ENCODE data around the gene OR4M1. TPM values are rescaled to one million over a fixed set of nuclear protein-coding genes. Genes with fewer than 3 reads are reported as not detected.
"Not testable (repeated sequence)": the region's sequence is repeated elsewhere in the genome, so short reads cannot be mapped to it uniquely, and the experiment has no call there.

OR4M1 gene
- total and polyA plus RNA-seq, 5 donors: not detected

GRCh38 chr14:19787318-19787717 lies 14.0 kb downstream of the OR4M1 start:
- H3K9me3 ChIP-seq (ENCODE audit: control insufficient read depth, low read length); H3K4me3 ChIP-seq (ENCODE audit: low read length); ATAC-seq; H3K4me1 ChIP-seq (ENCODE audit: control insufficient read depth, insufficient read depth, low read length); DNase-seq; intact Hi-C loops (cut with DNase I); H3K27me3 ChIP-seq (ENCODE audit: control insufficient read depth, insufficient read depth); H3K27ac ChIP-seq (ENCODE audit: low read length): not testable (repeated sequence)
- 74% methylated on average over 6 of the region's 6 CpGs for WGBS

GRCh38 chr14:19788150-19788549 lies 14.8 kb downstream of the OR4M1 start:
- H3K9me3 ChIP-seq (ENCODE audit: control insufficient read depth, low read length); H3K27me3 ChIP-seq (ENCODE audit: control insufficient read depth, insufficient read depth); H3K4me3 ChIP-seq (ENCODE audit: low read length); H3K4me1 ChIP-seq (ENCODE audit: control insufficient read depth, insufficient read depth, low read length); H3K27ac ChIP-seq (ENCODE audit: low read length); DNase-seq; ATAC-seq; intact Hi-C loops (cut with DNase I): not testable (repeated sequence)
- WGBS: 66% methylated on average over 7 of the region's 7 CpGs

GRCh38 chr14:19796520-19797108 lies 23.3 kb downstream of the OR4M1 start:
- H3K27me3 ChIP-seq (ENCODE audit: control insufficient read depth, insufficient read depth); ATAC-seq: not testable (repeated sequence)
- 64% methylated on average over 10 of the region's 10 CpGs for WGBS

GRCh38 chr14:19799880-19800279 lies 26.6 kb downstream of the OR4M1 start:
- H3K4me1 ChIP-seq (ENCODE audit: control insufficient read depth, insufficient read depth, low read length): no peaks in the 10 kb centered on the region
- 82% methylated on average over 5 of the region's 5 CpGs for WGBS
- DNase-seq (peak in 1 of 3 donors; percentile 26), ATAC-seq (peak; percentile 29 to 46)
- H3K27ac ChIP-seq (ENCODE audit: low read length): no peak overlapping the region
- no peak overlapping the region for H3K4me3 ChIP-seq (ENCODE audit: low read length)
- intact Hi-C loops (cut with DNase I): no loop called here
- no peaks in the 10 kb centered on the region for H3K27me3 ChIP-seq (ENCODE audit: control insufficient read depth, insufficient read depth)
- H3K9me3 ChIP-seq (ENCODE audit: control insufficient read depth, low read length): no peaks in the 10 kb centered on the region

More at GRCh38 chr14:19796520-19797108, 23.3 kb downstream of the OR4M1 start:
- DNase-seq; intact Hi-C loops (cut with DNase I); H3K27ac ChIP-seq (ENCODE audit: low read length); H3K9me3 ChIP-seq (ENCODE audit: control insufficient read depth, low read length); H3K4me3 ChIP-seq (ENCODE audit: low read length); H3K4me1 ChIP-seq (ENCODE audit: control insufficient read depth, insufficient read depth, low read length): not testable (repeated sequence)

GRCh38 chr14:19800282-19801117 lies 27.2 kb downstream of the OR4M1 start:
- Histone ChIP-seq H3K27ac (ENCODE audit: low read length) (no peak overlapping the region), H3K4me3 (ENCODE audit: low read length) (no peak overlapping the region), H3K27me3 (ENCODE audit: control insufficient read depth, insufficient read depth) (no peaks in the 10 kb centered on the region), H3K4me1 (ENCODE audit: control insufficient read depth, insufficient read depth, low read length) (no peaks in the 10 kb centered on the region), H3K9me3 (ENCODE audit: control insufficient read depth, low read length) (no peaks in the 10 kb centered on the region)
- intact Hi-C loops (cut with DNase I): no loop called here
- DNase-seq (peak in 1 of 3 donors; percentile 20), ATAC-seq (peak; percentile 25 to 34)
- 80% methylated on average over 17 of the region's 17 CpGs for WGBS

GRCh38 chr14:19801118-19801464 lies 27.8 kb downstream of the OR4M1 start:
- 76% methylated on average over 13 of the region's 13 CpGs for WGBS
- peak in 1 of 2 donors; percentile 42 for ATAC-seq
- intact Hi-C loops (cut with DNase I): no loop called here
- Histone ChIP-seq H3K4me1 (ENCODE audit: control insufficient read depth, insufficient read depth, low read length) (no peaks in the 10 kb centered on the region), H3K9me3 (ENCODE audit: control insufficient read depth, low read length) (no peaks in the 10 kb centered on the region), H3K27ac (ENCODE audit: low read length) (no peak overlapping the region), H3K27me3 (ENCODE audit: control insufficient read depth, insufficient read depth) (no peaks in the 10 kb centered on the region), H3K4me3 (ENCODE audit: low read length) (no peak overlapping the region)
- no peak for DNase-seq

GRCh38 chr14:19803470-19803869 lies 30.2 kb downstream of the OR4M1 start, which contains the start of gene OR4N2:
TSS of gene OR4N2 (plus strand) at chr14:19803770. CDS start at chr14:19827449, 23,679 bp downstream.
- WGBS: 67% methylated on average over 1 of the region's 1 CpG
- H3K27ac ChIP-seq (ENCODE audit: low read length); H3K4me1 ChIP-seq (ENCODE audit: control insufficient read depth, insufficient read depth, low read length); ATAC-seq; H3K9me3 ChIP-seq (ENCODE audit: control insufficient read depth, low read length); DNase-seq; intact Hi-C loops (cut with DNase I); H3K4me3 ChIP-seq (ENCODE audit: low read length); H3K27me3 ChIP-seq (ENCODE audit: control insufficient read depth, insufficient read depth): not testable (repeated sequence)

GRCh38 chr14:19813171-19813920 lies 40.0 kb downstream of the OR4M1 start:
- DNase-seq; H3K27ac ChIP-seq (ENCODE audit: low read length); ATAC-seq; H3K4me1 ChIP-seq (ENCODE audit: control insufficient read depth, insufficient read depth, low read length); intact Hi-C loops (cut with DNase I); H3K9me3 ChIP-seq (ENCODE audit: control insufficient read depth, low read length); H3K27me3 ChIP-seq (ENCODE audit: control insufficient read depth, insufficient read depth); H3K4me3 ChIP-seq (ENCODE audit: low read length): not testable (repeated sequence)
- 54% methylated on average over 4 of the region's 4 CpGs for WGBS

- ATAC-seq; intact Hi-C loops (cut with DNase I); H3K9me3 ChIP-seq (ENCODE audit: control insufficient read depth, low read length); H3K27ac ChIP-seq (ENCODE audit: low read length); H3K4me3 ChIP-seq (ENCODE audit: low read length); H3K4me1 ChIP-seq (ENCODE audit: control insufficient read depth, insufficient read depth, low read length); H3K27me3 ChIP-seq (ENCODE audit: control insufficient read depth, insufficient read depth); DNase-seq: not testable (repeated sequence)
- WGBS: 78% methylated on average over 1 of the region's 1 CpG
Observed at GRCh38 chr14:19819879-19820278, 46.6 kb downstream of the OR4M1 start.

- WGBS: 63% methylated on average over 6 of the region's 6 CpGs
- intact Hi-C loops (cut with DNase I); H3K27me3 ChIP-seq (ENCODE audit: control insufficient read depth, insufficient read depth); H3K9me3 ChIP-seq (ENCODE audit: control insufficient read depth, low read length); ATAC-seq; H3K27ac ChIP-seq (ENCODE audit: low read length); H3K4me1 ChIP-seq (ENCODE audit: control insufficient read depth, insufficient read depth, low read length); DNase-seq; H3K4me3 ChIP-seq (ENCODE audit: low read length): not testable (repeated sequence)
Observed at GRCh38 chr14:19821016-19821415, 47.7 kb downstream of the OR4M1 start.

GRCh38 chr14:19823178-19823577 lies 49.9 kb downstream of the OR4M1 start:
- no peak overlapping the region for H3K4me3 ChIP-seq (ENCODE audit: low read length)
- ATAC-seq (no peak), DNase-seq (no peak)
- no peaks in the 10 kb centered on the region for H3K9me3 ChIP-seq (ENCODE audit: control insufficient read depth, low read length)
- H3K4me1 ChIP-seq (ENCODE audit: control insufficient read depth, insufficient read depth, low read length): no peaks in the 10 kb centered on the region
- H3K27me3 ChIP-seq (ENCODE audit: control insufficient read depth, insufficient read depth): no peaks in the 10 kb centered on the region
- H3K27ac ChIP-seq (ENCODE audit: low read length): no peak overlapping the region
- 46% methylated on average over 1 of the region's 1 CpG for WGBS
- intact Hi-C loops (cut with DNase I): no loop called here
